Neural crest cell (in vitro differentiated cells): ENCODE results near the gene PDCD4. TPM values are rescaled to one million over a fixed set of nuclear protein-coding genes. Genes with fewer than 3 reads are reported as not detected.

Experiments used
- DNase-seq: peaks from one replicate; pipeline ENCODE4 v3.0.0; 2021; ENCODE audit warnings: low read depth, mixed read lengths, low spot score
- H3K27ac Mint-ChIP-seq: one replicate; pipeline ENCODE4 v1.8.0; 2021; ENCODE audit warnings: mild to moderate bottlenecking, mixed read lengths; ENCODE audit not compliant: unreplicated experiment
- H3K27me3 Mint-ChIP-seq: 2 replicates; pipeline ENCODE4 v1.8.0; 2021; ENCODE audit warnings: low read depth, mild to moderate bottlenecking, mixed read lengths
- H3K36me3 Mint-ChIP-seq: 2 replicates; pipeline ENCODE4 v1.8.0; 2021; ENCODE audit warnings: low read depth, mild to moderate bottlenecking, mixed read lengths
- H3K4me1 Mint-ChIP-seq: 2 replicates; pipeline ENCODE4 v1.8.0; 2021; ENCODE audit warnings: mixed read lengths
- H3K4me3 Mint-ChIP-seq: one replicate; pipeline ENCODE4 v1.8.0; 2021; ENCODE audit warnings: mild to moderate bottlenecking, mixed read lengths
- H3K9me3 Mint-ChIP-seq: 2 replicates; pipeline ENCODE4 v1.8.0; 2021; ENCODE audit warnings: mixed read lengths
- CTCF ChIP-seq: fragments of 200-600 bp; sonication (generic); conservative IDR thresholded peaks from 2 replicates; pipeline ENCODE4 v1.5.0; 2021; ENCODE audit warnings: antibody characterized with exemption, mild to moderate bottlenecking
- total RNA-seq: library from RNA; stranded (reverse); gene quantifications from 2 replicates; pipeline ENCODE4 v1.2.1, GENCODE V29; 2021

PDCD4 gene
- total RNA-seq, 1 donor from 2014 or later, result 37.8 TPM

- no peaks in the 10 kb centered on the region for H3K36me3 Mint-ChIP-seq
- H3K4me1 Mint-ChIP-seq, result no peaks in the 10 kb centered on the region
- no peaks in the 10 kb centered on the region for H3K9me3 Mint-ChIP-seq
- no peak for TF ChIP-seq CTCF
- H3K27ac Mint-ChIP-seq, result no peak overlapping the region
- DNase-seq, result no peak
- no peak overlapping the region for H3K4me3 Mint-ChIP-seq
- no peaks in the 10 kb centered on the region for H3K27me3 Mint-ChIP-seq
Measured at GRCh38 chr10:110880012-110880411, 8.3 kb downstream of the PDCD4 start.

GRCh38 chr10:110881247-110881646 lies 9.5 kb downstream of the PDCD4 start:
- no peak for TF ChIP-seq CTCF
- Mint-ChIP-seq H3K27me3 (no peaks in the 10 kb centered on the region), H3K9me3 (no peaks in the 10 kb centered on the region), H3K4me3 (no peak overlapping the region), H3K27ac (no peak overlapping the region), H3K36me3 (no peaks in the 10 kb centered on the region), H3K4me1 (no peaks in the 10 kb centered on the region)
- DNase-seq, result no peak

GRCh38 chr10:110881905-110882304 lies 10.2 kb downstream of the PDCD4 start:
- H3K27me3 Mint-ChIP-seq, result no peaks in the 10 kb centered on the region
- DNase-seq, result no peak
- no peaks in the 10 kb centered on the region for H3K9me3 Mint-ChIP-seq
- no peaks in the 10 kb centered on the region for H3K36me3 Mint-ChIP-seq
- no peak for TF ChIP-seq CTCF
- no peak overlapping the region for H3K4me3 Mint-ChIP-seq
- H3K4me1 Mint-ChIP-seq, result no peaks in the 10 kb centered on the region
- no peak overlapping the region for H3K27ac Mint-ChIP-seq

GRCh38 chr10:110883924-110884323 lies 12.2 kb downstream of the PDCD4 start:
- no peak for TF ChIP-seq CTCF
- no peaks in the 10 kb centered on the region for H3K9me3 Mint-ChIP-seq
- H3K4me3 Mint-ChIP-seq, result no peak overlapping the region
- H3K27ac Mint-ChIP-seq, result no peak overlapping the region
- no peaks in the 10 kb centered on the region for H3K27me3 Mint-ChIP-seq
- no peak for DNase-seq
- H3K36me3 Mint-ChIP-seq, result no peaks in the 10 kb centered on the region
- H3K4me1 Mint-ChIP-seq, result no peaks in the 10 kb centered on the region

- Mint-ChIP-seq H3K27ac (no peak overlapping the region), H3K4me1 (no peaks in the 10 kb centered on the region), H3K4me3 (no peak overlapping the region), H3K9me3 (no peaks in the 10 kb centered on the region), H3K36me3 (no peaks in the 10 kb centered on the region), H3K27me3 (no peaks in the 10 kb centered on the region)
- DNase-seq, result no peak
- TF ChIP-seq CTCF, result no peak
Measured at GRCh38 chr10:110885932-110886674, 14.4 kb downstream of the PDCD4 start.
